Vagina (tissue), 2 donors: ENCODE measurements around the gene LAMA2.

Experiments
- POLR2AphosphoS5 ChIP-seq, 2 donors: sonication (generic); formaldehyde crosslinking; IDR thresholded peaks; one replicate each; pipeline ENCODE4 v1.9.0; 2017; ENCODE audit warnings: antibody characterized with exemption in 2 of 2, mild to moderate bottlenecking in 2 of 2, low read depth in 1 of 2; ENCODE audit not compliant: insufficient read depth in 1 of 2
- TF ChIP-seq, protein P1 (sequence below), 3 experiments: fragments of 450-650 bp in 2 of 3; fragments of 200-600 bp in 1 of 3; sonication (generic) in 1 of 3; IDR thresholded peaks; one replicate each; pipeline ENCODE4 v1.5.1; 2017 to 2019; ENCODE audit warnings: antibody characterized with exemption in 3 of 3, mild to moderate bottlenecking in 2 of 3, moderate library complexity in 2 of 3

DNA sequence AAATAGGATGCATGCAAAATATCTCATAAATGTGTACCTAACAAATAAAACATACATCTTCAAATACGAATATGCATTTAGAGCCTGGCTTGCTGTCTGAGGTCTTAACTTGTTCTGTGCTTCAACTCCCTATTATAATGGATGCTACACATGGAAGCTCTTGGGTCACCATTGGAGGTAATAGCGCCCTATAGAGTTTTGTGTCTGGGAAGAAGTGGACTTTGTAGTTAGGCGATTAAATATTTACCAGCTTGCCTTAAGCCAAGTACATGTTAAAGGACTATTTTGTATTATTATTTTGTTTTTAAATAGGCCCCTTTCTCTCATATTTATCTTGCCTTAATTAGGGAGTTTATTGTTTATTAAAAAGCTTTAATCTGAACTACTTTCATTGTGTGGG is 107.4 kb downstream of the LAMA2 start:
- TF ChIP-seq, protein P1, sequence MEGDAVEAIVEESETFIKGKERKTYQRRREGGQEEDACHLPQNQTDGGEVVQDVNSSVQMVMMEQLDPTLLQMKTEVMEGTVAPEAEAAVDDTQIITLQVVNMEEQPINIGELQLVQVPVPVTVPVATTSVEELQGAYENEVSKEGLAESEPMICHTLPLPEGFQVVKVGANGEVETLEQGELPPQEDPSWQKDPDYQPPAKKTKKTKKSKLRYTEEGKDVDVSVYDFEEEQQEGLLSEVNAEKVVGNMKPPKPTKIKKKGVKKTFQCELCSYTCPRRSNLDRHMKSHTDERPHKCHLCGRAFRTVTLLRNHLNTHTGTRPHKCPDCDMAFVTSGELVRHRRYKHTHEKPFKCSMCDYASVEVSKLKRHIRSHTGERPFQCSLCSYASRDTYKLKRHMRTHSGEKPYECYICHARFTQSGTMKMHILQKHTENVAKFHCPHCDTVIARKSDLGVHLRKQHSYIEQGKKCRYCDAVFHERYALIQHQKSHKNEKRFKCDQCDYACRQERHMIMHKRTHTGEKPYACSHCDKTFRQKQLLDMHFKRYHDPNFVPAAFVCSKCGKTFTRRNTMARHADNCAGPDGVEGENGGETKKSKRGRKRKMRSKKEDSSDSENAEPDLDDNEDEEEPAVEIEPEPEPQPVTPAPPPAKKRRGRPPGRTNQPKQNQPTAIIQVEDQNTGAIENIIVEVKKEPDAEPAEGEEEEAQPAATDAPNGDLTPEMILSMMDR (IDR thresholded peaks at IDR 0.05), result no peak
- TF ChIP-seq POLR2AphosphoS5 (IDR thresholded peaks at IDR 0.05; ENCODE audit: insufficient read depth in 1 of 2, low read depth in 1 of 2), result no peak
